NCI-H2227 (cell line): ENCODE measurements around the gene GNAO1.

Source experiments
- DNase-seq: peaks from one replicate; lab custom pipeline; 2025; ENCODE audit not compliant: unreplicated experiment; lab: John Stamatoyannopoulos, UW

The GNAO1 gene

GRCh38 chr16:56344518-56345405, 153.5 kb downstream of the GNAO1 start:
- DNase-seq, result no peak

- no peak for DNase-seq
These were observed 154.2 kb downstream of the GNAO1 start for GRCh38 chr16:56345406-56346050.

GRCh38 chr16:56346131-56346890, 155.0 kb downstream of the GNAO1 start:
- no peak for DNase-seq

GRCh38 chr16:56347166-56347565, 155.9 kb downstream of the GNAO1 start:
- DNase-seq, result no peak

GRCh38 chr16:56347670-56348069, 156.4 kb downstream of the GNAO1 start:
- DNase-seq, result no peak

- no peak for DNase-seq
These were observed 157.1 kb downstream of the GNAO1 start for GRCh38 chr16:56348168-56349085.

GRCh38 chr16:56349086-56349415, 157.8 kb downstream of the GNAO1 start:
- DNase-seq, result no peak

- DNase-seq, result no peak
These were observed 158.4 kb downstream of the GNAO1 start for GRCh38 chr16:56349711-56350161.

- no peak for DNase-seq
These were observed 159.5 kb downstream of the GNAO1 start for GRCh38 chr16:56350491-56351405.

- no peak for DNase-seq
These were observed 160.2 kb downstream of the GNAO1 start for GRCh38 chr16:56351481-56351880.

GRCh38 chr16:56352351-56353053, 161.2 kb downstream of the GNAO1 start:
- no peak for DNase-seq

GRCh38 chr16:56353054-56353921, 162.0 kb downstream of the GNAO1 start:
- no peak for DNase-seq

- DNase-seq, result no peak
These were observed 162.7 kb downstream of the GNAO1 start for GRCh38 chr16:56354016-56354415.

GRCh38 chr16:56354746-56355145, 163.5 kb downstream of the GNAO1 start:
- DNase-seq, result no peak

GRCh38 chr16:56355221-56355620, 163.9 kb downstream of the GNAO1 start:
- DNase-seq, result no peak

GRCh38 chr16:56355786-56356275, 164.5 kb downstream of the GNAO1 start:
- DNase-seq, result no peak

GRCh38 chr16:56356276-56357240, 165.3 kb downstream of the GNAO1 start:
- DNase-seq, result peak; percentile 71
